GM12878 (cell line): ENCODE data around the gene LSAMP. TPM values are rescaled to one million over a fixed set of nuclear protein-coding genes. Genes with fewer than 3 reads are reported as not detected.

Experiments used
- CEBPB ChIP-seq, 2 experiments: fragments of 150-350 bp in 1 of 2; IDR thresholded peaks; 2 replicates each; pipeline ENCODE4 v1.6.1; 2012 to 2014; ENCODE audit warnings: low read depth in 2 of 2, low read length in 2 of 2, borderline replicate concordance in 1 of 2, inconsistent platforms in 1 of 2
- CEBPZ ChIP-seq: fragments of 150-350 bp; IDR thresholded peaks from 2 replicates; pipeline ENCODE4 v1.6.1; 2016; ENCODE audit warnings: low read depth, low read length
- DPF2 ChIP-seq: fragments of 450-650 bp; IDR thresholded peaks from 2 replicates; pipeline ENCODE4 v1.6.1; 2017; ENCODE audit warnings: mild to moderate bottlenecking
- E2F4 ChIP-seq: IDR thresholded peaks from 2 replicates; pipeline ENCODE4 v1.6.1; 2012; ENCODE audit warnings: low read depth, low read length, improper control_type of control experiment
- EED ChIP-seq: sonication (generic); IDR thresholded peaks from 2 replicates; pipeline ENCODE4 v1.6.1; 2016; ENCODE audit warnings: antibody characterized with exemption, low read depth
- FOS ChIP-seq: IDR thresholded peaks from 3 replicates; pipeline ENCODE4 v1.6.1; 2011; ENCODE audit warnings: borderline replicate concordance; ENCODE audit not compliant: insufficient read length; ENCODE audit errors: extremely low read depth
- GATAD2B ChIP-seq: fragments of 450-650 bp; conservative IDR thresholded peaks from 2 replicates; pipeline ENCODE4 v1.6.1; 2017; ENCODE audit warnings: low read depth, mild to moderate bottlenecking, moderate library complexity
- HCFC1 ChIP-seq: fragments of 150-350 bp; IDR thresholded peaks from 2 replicates; pipeline ENCODE4 v1.6.1; 2014; ENCODE audit warnings: low read length
- IKZF1 ChIP-seq: fragments of 450-650 bp; conservative IDR thresholded peaks from 2 replicates; pipeline ENCODE4 v1.6.1; 2017; ENCODE audit warnings: antibody characterized with exemption, mild to moderate bottlenecking
- IRF5 ChIP-seq: fragments of 450-650 bp; IDR thresholded peaks from 2 replicates; pipeline ENCODE4 v1.6.1; 2017; ENCODE audit warnings: borderline replicate concordance
- JUNB ChIP-seq: IDR thresholded peaks from 2 replicates; pipeline ENCODE4 v1.6.1; 2016; ENCODE audit warnings: antibody characterized with exemption, mild to moderate bottlenecking
- LARP7 ChIP-seq: fragments of 450-650 bp; IDR thresholded peaks from 2 replicates; pipeline ENCODE4 v1.6.1; 2017; ENCODE audit warnings: mild to moderate bottlenecking
- MAX ChIP-seq: IDR thresholded peaks from 2 replicates; pipeline ENCODE4 v1.6.1; 2012; ENCODE audit warnings: low read depth, low read length, improper control_type of control experiment
- MEF2B ChIP-seq: fragments of 450-650 bp; IDR thresholded peaks from 2 replicates; pipeline ENCODE4 v1.6.1; 2018; ENCODE audit warnings: mild to moderate bottlenecking, moderate library complexity; ENCODE audit not compliant: partially characterized antibody, poor library complexity, severe bottlenecking
- MYB ChIP-seq: fragments of 150-350 bp; IDR thresholded peaks from 2 replicates; pipeline ENCODE4 v1.6.1; 2014; ENCODE audit warnings: mild to moderate bottlenecking, low read depth, low read length, borderline replicate concordance
- NBN ChIP-seq: fragments of 450-650 bp; IDR thresholded peaks from 2 replicates; pipeline ENCODE4 v1.6.1; 2016
- NFYA ChIP-seq: IDR thresholded peaks from 2 replicates; pipeline ENCODE4 v1.6.1; 2011; ENCODE audit warnings: low read depth, mild to moderate bottlenecking, low read length, improper control_type of control experiment, borderline replicate concordance
- PML ChIP-seq: IDR thresholded peaks from 2 replicates; pipeline ENCODE4 v1.6.1; 2012; ENCODE audit warnings: low read length, inconsistent platforms
- POLR2A ChIP-seq: IDR thresholded peaks from 2 replicates; pipeline ENCODE4 v1.6.1; 2011; ENCODE audit warnings: low read depth, mild to moderate bottlenecking, low read length
- RAD21 ChIP-seq: IDR thresholded peaks from 2 replicates; pipeline ENCODE4 v1.6.1; 2011; ENCODE audit warnings: mild to moderate bottlenecking, low read depth, low read length, moderate library complexity; ENCODE audit not compliant: insufficient read depth
- RB1 ChIP-seq: fragments of 450-650 bp; formaldehyde crosslinking; IDR thresholded peaks from 2 replicates; pipeline ENCODE4 v1.6.1; 2017; ENCODE audit warnings: mild to moderate bottlenecking, borderline replicate concordance
- SIN3A ChIP-seq: IDR thresholded peaks from 2 replicates; pipeline ENCODE4 v1.6.1; 2012; ENCODE audit warnings: low read depth, low read length, improper control_type of control experiment
- STAT3 ChIP-seq: IDR thresholded peaks from 2 replicates; pipeline ENCODE4 v1.6.1; 2011; ENCODE audit warnings: low read depth, low read length, improper control_type of control experiment
- TCF3 ChIP-seq: IDR thresholded peaks from 2 replicates; pipeline ENCODE4 v1.6.1; 2012; ENCODE audit warnings: low read depth, mild to moderate bottlenecking, low read length, borderline replicate concordance; ENCODE audit not compliant: insufficient read depth
- YBX1 ChIP-seq: fragments of 450-650 bp; IDR thresholded peaks from 2 replicates; pipeline ENCODE4 v1.6.1; 2016; ENCODE audit warnings: antibody characterized with exemption
- YY1 ChIP-seq: IDR thresholded peaks from 2 replicates; pipeline ENCODE4 v1.6.1; 2011; ENCODE audit warnings: low read depth, mild to moderate bottlenecking, low read length
- ZNF207 ChIP-seq: fragments of 450-650 bp; IDR thresholded peaks from 2 replicates; pipeline ENCODE4 v1.6.1; 2014; ENCODE audit warnings: antibody characterized with exemption, mild to moderate bottlenecking, borderline replicate concordance
- ZNF622 ChIP-seq: fragments of 450-650 bp; IDR thresholded peaks from 2 replicates; pipeline ENCODE4 v1.6.1; 2017; ENCODE audit warnings: mild to moderate bottlenecking, inconsistent platforms
- polyA plus RNA-seq, 11 experiments: library from polyadenylated mRNA; depleted of rRNA in 4 of 11; unstranded in 6 of 11; stranded (reverse) in 5 of 11; fragments of >200 nt; fragmentation: Nextera tagmentation in 4 of 11; fragmentation: Illumina TruSeq in 1 of 11; extraction: Ambion mirVana in 4 of 11; extraction: Trizol in 1 of 11; gene quantifications; 1 replicate in 1 of 11; 2 replicates in 10 of 11; pipeline versions ENCODE4 v1.2.1 to v1.2.3, GENCODE V29; 2011 to 2016; ENCODE audit warnings: inconsistent platforms in 2 of 11, missing spikeins in 2 of 11, low read depth in 1 of 11
- total RNA-seq, 4 experiments: library from RNA; depleted of rRNA in 3 of 4; stranded (reverse); fragments of >200 nt in 3 of 4; fragmentation: Illumina TruSeq in 1 of 4; extraction: Trizol in 1 of 4; gene quantifications; 2 replicates each; pipeline versions ENCODE4 v1.2.1 to v1.2.3, GENCODE V29; 2013 to 2021

The LSAMP gene
- total and polyA plus RNA-seq, 10 of the 15 experiments (the other 5 are each of a cell fraction or from before 2014, with no cell fraction given): 2.0 to 12.7 (median 6.5) TPM

- TF ChIP-seq PML: no peak
- TF ChIP-seq YY1: no peak
- peak; percentile 54; the same call in 1 of the 2 replicates for TF ChIP-seq EED
- TF ChIP-seq NBN: peak; percentile 79; the same call in 1 of the 2 replicates
- TF ChIP-seq SIN3A: no peak
- no peak for TF ChIP-seq ZNF622
- TF ChIP-seq CEBPZ: no peak
- no peak for TF ChIP-seq NFYA
- no peak for TF ChIP-seq ZNF207
- TF ChIP-seq E2F4: no peak
- no peak for TF ChIP-seq MAX
- TF ChIP-seq LARP7: no peak
- no peak for TF ChIP-seq YBX1
- no peak for TF ChIP-seq STAT3
- TF ChIP-seq GATAD2B: peak; percentile 59
- no peak for TF ChIP-seq CEBPB (IDR thresholded peaks at IDR 0.05; ENCODE audit: borderline replicate concordance in 1 of 2, low read depth in 2 of 2, low read length in 2 of 2)
- peak; percentile 92 for TF ChIP-seq MEF2B
- peak; percentile 79 for TF ChIP-seq IKZF1
- TF ChIP-seq TCF3: no peak
- no peak for TF ChIP-seq MYB
- TF ChIP-seq IRF5: no peak
- TF ChIP-seq JUNB: peak; percentile 48; the same call in 1 of the 2 replicates
- no peak for TF ChIP-seq RB1
- TF ChIP-seq POLR2A: no peak
- no peak for TF ChIP-seq RAD21
- no peak for TF ChIP-seq FOS
- no peak for TF ChIP-seq HCFC1
- TF ChIP-seq DPF2: peak; percentile 70; the same call in 1 of the 2 replicates
Measured at GRCh38 chr3:116265976-116266584, 179.2 kb downstream of the LSAMP start (continued).
